GM18870 (cell line): ENCODE measurements around the gene CEACAM5.
"Not testable (repeated sequence)": the region's sequence is repeated elsewhere in the genome, so short reads cannot be mapped to it uniquely, and the experiment has no call there.

Experiments used
- ATAC-seq: cut with Tn5 transposase; IDR thresholded peaks from one replicate; pipeline ENCODE4 v1.9.1; 2021; ENCODE audit warnings: moderate library complexity; ENCODE audit not compliant: unreplicated experiment

CEACAM5 gene

GRCh38 chr19:41740415-41741243 is 32.2 kb downstream of the CEACAM5 start:
- ATAC-seq = no peak

GRCh38 chr19:41741244-41741554 is 32.8 kb downstream of the CEACAM5 start:
- ATAC-seq = no peak

GRCh38 chr19:41744850-41745249 is 36.4 kb downstream of the CEACAM5 start:
- no peak for ATAC-seq

GRCh38 chr19:41745756-41746155 is 37.3 kb downstream of the CEACAM5 start:
- no peak for ATAC-seq

- no peak for ATAC-seq
Observed at GRCh38 chr19:41746593-41747227, 38.3 kb downstream of the CEACAM5 start.

GRCh38 chr19:41748012-41748411 is 39.6 kb downstream of the CEACAM5 start:
- ATAC-seq = no peak

- not testable (repeated sequence) for ATAC-seq
Observed at GRCh38 chr19:41750248-41751134, 42.1 kb downstream of the CEACAM5 start.

GRCh38 chr19:41753159-41753558 is 44.7 kb downstream of the CEACAM5 start:
- no peak for ATAC-seq

GRCh38 chr19:41753936-41754529 is 45.6 kb downstream of the CEACAM5 start:
- ATAC-seq = no peak

- ATAC-seq = no peak
Observed at GRCh38 chr19:41755328-41755913, 47.0 kb downstream of the CEACAM5 start, which contains the start of gene CEACAM6. Gene CEACAM6 (plus strand): TSS chr19:41755530. CDS start chr19:41755639, 109 bp downstream.

GRCh38 chr19:41758846-41759245 is 50.4 kb downstream of the CEACAM5 start:
- ATAC-seq = no peak

- ATAC-seq = no peak
Observed at GRCh38 chr19:41767115-41767514, 58.7 kb downstream of the CEACAM5 start.

GRCh38 chr19:41768105-41768504 is 59.7 kb downstream of the CEACAM5 start:
- not testable (repeated sequence) for ATAC-seq

GRCh38 chr19:41769608-41770007 is 61.2 kb downstream of the CEACAM5 start:
- ATAC-seq = no peak

- ATAC-seq = no peak
Observed at GRCh38 chr19:41771410-41771809, 63.0 kb downstream of the CEACAM5 start.

- ATAC-seq = no peak
Observed at GRCh38 chr19:41774515-41774980, 66.1 kb downstream of the CEACAM5 start.

- ATAC-seq = no peak
Observed at GRCh38 chr19:41776700-41777099, 68.3 kb downstream of the CEACAM5 start.
